Subcutaneous abdominal adipose tissue (tissue), 5 donors: ENCODE results near the gene ATRN.

ENCODE experiments used
- H3K27ac ChIP-seq: one replicate; pipeline ENCODE4 v1.7.0; 2013; ENCODE audit warnings: low read depth, mild to moderate bottlenecking, inconsistent platforms, low read length, moderate library complexity
- H3K27me3 ChIP-seq, 5 donors: one replicate each; pipeline ENCODE4 v1.7.0; 2013; ENCODE audit warnings: low read length in 5 of 5, inconsistent platforms in 1 of 5; ENCODE audit not compliant: control insufficient read depth in 5 of 5, insufficient read depth in 4 of 5
- H3K36me3 ChIP-seq, 5 donors: one replicate each; pipeline ENCODE4 v1.7.0; 2013; ENCODE audit warnings: low read length in 5 of 5; ENCODE audit not compliant: control insufficient read depth in 5 of 5, insufficient read depth in 5 of 5
- H3K4me1 ChIP-seq, 5 donors: one replicate each; pipeline ENCODE4 v1.7.0; 2013; ENCODE audit warnings: low read length in 5 of 5, mild to moderate bottlenecking in 3 of 5, moderate library complexity in 1 of 5; ENCODE audit not compliant: control insufficient read depth in 5 of 5, insufficient read depth in 5 of 5
- H3K4me3 ChIP-seq, 5 donors: one replicate each; pipeline ENCODE4 v1.7.0; 2013; ENCODE audit warnings: low read length in 5 of 5, low read depth in 1 of 5
- H3K9ac ChIP-seq, 5 donors: one replicate each; pipeline ENCODE4 v1.7.0; 2013; ENCODE audit warnings: low read length in 5 of 5, mild to moderate bottlenecking in 4 of 5, moderate library complexity in 3 of 5
- H3K9me3 ChIP-seq, 5 donors: one replicate each; pipeline ENCODE4 v1.7.0; 2013; ENCODE audit warnings: low read length in 5 of 5; ENCODE audit not compliant: control insufficient read depth in 5 of 5
- donor health status: healthy.
- donor health status: healthy.
- donor health status: healthy.
- donor health status: healthy.
- donor health status: healthy.

Gene ATRN

DNA sequence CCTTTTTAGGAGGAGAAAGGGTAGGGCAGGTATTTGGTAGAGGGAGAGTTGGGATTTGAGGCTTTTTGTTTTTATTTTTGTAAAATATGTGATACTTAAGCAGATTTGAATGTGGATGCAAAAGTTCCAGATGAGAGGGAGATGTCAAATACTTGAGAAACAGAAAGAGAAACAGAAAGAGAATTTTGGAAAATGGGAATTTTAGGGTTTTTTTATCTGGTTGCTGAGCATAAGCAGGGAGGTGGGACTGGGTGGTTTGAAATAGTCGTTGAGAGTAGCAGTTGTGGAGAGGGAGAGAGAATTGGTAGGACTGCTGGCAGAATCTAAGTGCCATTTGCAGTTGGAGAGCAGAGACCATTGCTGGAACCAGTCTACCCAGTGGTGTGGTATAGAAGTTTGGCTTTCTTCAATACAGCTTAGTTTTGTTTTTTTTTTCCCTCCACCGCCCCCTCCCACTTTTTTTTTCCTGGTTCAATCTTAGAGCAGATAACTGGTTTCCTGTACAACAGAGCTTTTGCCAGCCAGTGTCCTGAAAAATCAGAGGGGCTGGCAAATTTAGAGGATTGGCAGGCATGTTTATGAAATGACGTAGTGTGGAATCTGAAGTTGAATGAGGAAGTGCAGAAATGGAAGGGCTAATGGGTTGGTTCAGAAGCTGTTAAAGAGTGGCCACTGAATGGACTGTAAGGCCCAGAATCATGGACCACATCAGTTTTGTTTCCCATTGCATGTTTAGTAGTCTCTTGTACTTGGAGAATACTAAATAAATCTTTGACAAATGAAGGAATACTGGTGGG, 68.7 kb downstream of the ATRN start:
- H3K27ac ChIP-seq, result no peak overlapping the region
- H3K9me3 ChIP-seq, result no peaks in the 10 kb centered on the region
- H3K36me3 ChIP-seq, result peaks cover 0 to 21% (median 4%) of the 10 kb centered on the region in 5 donors

DNA sequence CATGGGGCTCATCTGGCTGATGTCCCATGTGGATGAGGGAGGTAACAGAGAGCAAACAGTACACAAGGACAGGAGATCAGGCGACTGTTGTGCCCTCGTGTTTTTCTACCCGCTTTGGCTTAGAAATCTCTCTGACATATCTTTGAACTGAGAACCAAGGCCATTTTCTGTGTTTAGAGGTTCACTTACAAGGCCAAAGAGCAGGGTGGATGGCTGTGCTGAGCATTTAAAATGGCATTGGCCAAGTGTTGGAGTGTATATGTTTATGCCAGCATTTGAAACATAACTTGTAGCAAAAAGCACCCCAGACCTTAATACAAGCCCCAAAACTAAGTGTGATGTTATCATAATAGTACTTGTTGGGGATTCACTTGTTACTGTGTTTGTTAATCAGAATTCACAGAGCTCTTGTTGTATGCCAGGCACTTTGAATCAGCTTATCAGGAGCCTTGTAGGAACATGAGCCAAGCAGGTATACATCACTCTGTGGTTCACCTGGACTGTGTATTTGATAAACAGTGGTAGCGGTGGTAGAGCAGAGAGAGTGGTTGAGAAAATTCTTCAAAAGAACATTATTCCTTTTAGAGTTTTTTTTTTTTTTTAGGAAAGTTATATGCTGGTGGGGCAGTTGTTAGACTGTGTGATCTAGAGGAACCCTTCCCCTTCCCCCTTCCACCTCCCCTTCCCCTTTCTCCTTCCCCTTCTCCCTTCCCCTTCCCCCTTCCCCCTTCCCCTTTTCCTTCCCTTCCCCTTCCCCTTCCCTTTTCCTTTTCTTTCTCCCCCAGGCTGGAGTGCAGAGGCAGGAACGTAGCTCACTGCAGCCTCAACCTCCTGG, 71.3 kb downstream of the ATRN start:
- Histone ChIP-seq H3K9ac (no peak overlapping the region), H3K27me3 (no peaks in the 10 kb centered on the region), H3K36me3 (peaks cover 0 to 26% (median 11%) of the 10 kb centered on the region in 5 donors), H3K4me3 (no peak overlapping the region), H3K27ac (no peak overlapping the region), H3K4me1 (peaks cover 0 to 8% (median 6%) of the 10 kb centered on the region in 5 donors), H3K9me3 (no peaks in the 10 kb centered on the region)

More for the DNA sequence above, 68.7 kb downstream of the ATRN start:
- Histone ChIP-seq H3K4me3 (no peak overlapping the region), H3K27me3 (no peaks in the 10 kb centered on the region), H3K4me1 (peaks cover 0 to 8% (median 6%) of the 10 kb centered on the region in 5 donors), H3K9ac (peak overlapping the region in 1 of 5 donors; percentile 23)

DNA sequence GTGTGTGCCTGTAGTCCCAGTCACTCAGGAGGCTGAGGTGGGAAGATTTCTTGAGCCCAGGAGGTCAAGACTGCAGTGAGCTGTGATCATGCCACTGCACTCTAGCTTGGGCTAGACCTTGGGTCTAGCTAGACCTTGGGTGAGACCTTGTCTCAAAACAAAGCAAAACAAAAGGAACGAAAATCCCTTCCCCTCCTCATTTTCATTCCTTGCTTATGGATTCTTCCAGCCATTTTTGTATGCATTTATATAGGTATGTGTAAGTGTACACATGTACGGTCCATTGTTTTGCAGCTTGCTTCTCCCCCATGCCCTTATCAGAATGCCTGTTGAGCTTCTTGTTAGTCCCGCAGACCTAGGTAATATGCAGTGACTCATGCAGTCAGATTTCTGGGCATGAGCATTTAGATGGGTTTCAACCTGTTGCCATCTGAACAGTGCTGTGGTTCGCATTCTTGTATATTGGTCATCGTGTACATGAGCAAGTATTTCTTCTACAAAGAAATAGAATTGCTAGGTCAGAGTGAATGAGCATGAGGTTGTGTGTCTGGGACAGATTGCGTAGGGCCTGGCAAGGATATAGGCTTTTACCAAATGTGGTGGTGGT, 73.2 kb downstream of the ATRN start:
- Histone ChIP-seq H3K9ac (no peak overlapping the region), H3K27me3 (no peaks in the 10 kb centered on the region), H3K27ac (no peak overlapping the region), H3K4me1 (peaks cover 0 to 8% (median 5%) of the 10 kb centered on the region in 5 donors), H3K4me3 (no peak overlapping the region), H3K36me3 (peaks cover 0 to 28% (median 14%) of the 10 kb centered on the region in 5 donors), H3K9me3 (no peaks in the 10 kb centered on the region)

DNA sequence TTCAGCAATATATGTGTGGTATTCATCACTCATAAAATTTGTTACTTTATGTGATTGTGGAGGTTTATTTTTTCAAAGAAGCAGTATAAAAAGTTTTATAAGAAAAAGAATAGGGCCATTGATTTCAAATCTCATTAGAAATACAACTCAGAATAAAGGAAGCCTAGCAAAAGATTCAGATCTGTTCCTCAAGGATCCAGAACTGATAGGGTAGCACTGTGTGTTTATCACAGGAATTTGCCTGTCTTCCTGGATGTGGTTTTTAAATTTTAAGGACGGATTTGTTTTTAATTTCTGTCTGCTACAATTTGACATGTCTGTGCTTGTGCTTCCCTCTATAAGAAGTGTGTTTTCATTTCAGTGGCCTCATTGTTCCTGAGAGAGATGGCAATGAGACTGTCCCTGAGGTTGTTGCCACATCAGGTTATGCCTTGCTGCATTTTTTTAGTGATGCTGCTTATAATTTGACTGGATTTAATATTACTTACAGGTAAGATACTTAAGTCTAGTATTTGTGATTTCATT, 74.6 kb downstream of the ATRN start:
- Histone ChIP-seq H3K4me1 (no peaks in the 10 kb centered on the region), H3K4me3 (no peak overlapping the region), H3K9ac (no peak overlapping the region), H3K9me3 (no peaks in the 10 kb centered on the region), H3K36me3 (peaks cover 6 to 32% (median 15%) of the 10 kb centered on the region in 5 donors), H3K27ac (no peak overlapping the region), H3K27me3 (no peaks in the 10 kb centered on the region)

DNA sequence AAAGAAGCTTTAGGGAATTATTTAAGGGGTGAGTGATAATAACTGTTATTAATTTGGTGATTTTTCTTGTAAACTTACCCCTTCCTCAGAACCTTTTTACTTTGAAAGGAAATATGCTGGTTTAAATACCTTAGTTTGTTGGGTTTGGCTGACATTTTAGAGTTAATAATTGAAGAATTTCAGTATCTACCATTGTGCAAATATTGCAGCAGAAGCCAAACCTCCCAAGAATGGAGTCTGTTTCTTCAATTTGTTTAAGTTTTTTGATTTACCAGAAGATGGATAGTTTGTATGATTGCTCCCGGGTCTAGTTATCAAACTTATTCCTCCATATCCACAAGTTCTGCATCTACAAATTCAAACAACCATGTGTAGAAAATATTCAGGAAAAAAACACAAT, 77.1 kb downstream of the ATRN start:
- H3K27me3 ChIP-seq, result no peaks in the 10 kb centered on the region
- H3K9me3 ChIP-seq, result no peaks in the 10 kb centered on the region
- H3K9ac ChIP-seq, result no peak overlapping the region
- H3K36me3 ChIP-seq, result peaks cover 16 to 41% (median 21%) of the 10 kb centered on the region in 5 donors
- no peak overlapping the region for H3K4me3 ChIP-seq
- H3K4me1 ChIP-seq, result no peaks in the 10 kb centered on the region
- no peak overlapping the region for H3K27ac ChIP-seq

DNA sequence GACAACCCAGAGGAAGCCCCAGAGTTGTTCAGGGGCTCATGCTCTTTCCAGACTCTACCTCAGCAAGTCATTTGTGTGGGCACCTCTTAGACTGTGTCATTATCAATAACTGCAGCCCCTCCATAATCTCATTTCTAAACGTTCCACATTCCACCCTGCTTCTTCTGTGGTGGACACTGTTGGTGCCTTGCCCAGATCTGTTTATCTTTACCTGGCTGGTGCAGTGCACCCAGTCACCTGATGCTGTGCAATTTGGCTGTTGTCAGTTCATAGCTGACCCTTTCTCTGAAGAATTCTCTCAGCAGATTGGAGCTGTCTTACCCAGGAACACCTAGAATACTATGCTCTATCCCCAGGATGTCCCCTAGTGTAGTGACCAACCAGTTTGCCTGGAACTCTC, 80.0 kb downstream of the ATRN start:
- no peaks in the 10 kb centered on the region for H3K27me3 ChIP-seq
- no peak overlapping the region for H3K27ac ChIP-seq
- no peak overlapping the region for H3K9ac ChIP-seq
- no peaks in the 10 kb centered on the region for H3K9me3 ChIP-seq
- H3K4me1 ChIP-seq, result no peaks in the 10 kb centered on the region
- peaks cover 18 to 40% (median 22%) of the 10 kb centered on the region in 5 donors for H3K36me3 ChIP-seq
- H3K4me3 ChIP-seq, result no peak overlapping the region

DNA sequence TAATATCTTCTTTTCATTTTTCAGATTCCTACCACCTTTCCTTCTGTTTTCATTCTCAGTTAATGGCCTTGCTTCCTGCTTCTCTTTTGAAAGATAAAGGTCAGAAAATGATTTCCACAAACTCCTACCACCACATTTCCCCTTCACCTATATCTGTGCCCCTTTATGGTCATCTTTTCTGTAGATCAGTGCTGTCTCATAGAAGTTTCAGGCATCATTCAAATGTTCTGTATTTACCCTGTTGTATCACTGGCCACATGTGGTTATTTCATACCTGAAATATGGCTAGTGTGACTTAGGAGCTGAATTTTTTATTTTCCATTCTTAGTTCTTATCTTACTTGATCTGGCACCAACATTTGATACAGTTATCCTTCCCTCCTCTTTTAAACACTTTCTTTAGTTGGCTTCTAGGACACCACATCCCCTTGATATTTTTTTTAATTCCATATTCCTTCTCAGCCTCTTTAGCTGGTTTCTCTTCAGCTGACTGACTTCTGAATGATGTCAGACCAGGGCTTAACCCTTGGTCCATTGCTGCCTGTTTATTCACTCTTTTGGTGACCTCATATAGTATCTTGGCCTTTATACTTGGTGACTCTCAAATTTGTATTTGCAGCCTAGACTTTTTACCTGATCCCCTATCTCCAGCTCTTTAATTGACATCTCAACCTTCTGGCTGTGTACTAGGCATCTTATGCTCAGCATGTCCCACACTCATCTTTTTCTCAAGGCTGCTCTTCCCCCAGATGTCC, 81.0 kb downstream of the ATRN start:
- H3K4me3 ChIP-seq, result no peak overlapping the region
- no peaks in the 10 kb centered on the region for H3K9me3 ChIP-seq
- peaks cover 18 to 38% (median 21%) of the 10 kb centered on the region in 5 donors for H3K36me3 ChIP-seq
- no peak overlapping the region for H3K27ac ChIP-seq
- no peaks in the 10 kb centered on the region for H3K27me3 ChIP-seq
- H3K9ac ChIP-seq, result no peak overlapping the region
- H3K4me1 ChIP-seq, result peaks cover 0 to 6% (median 0%) of the 10 kb centered on the region in 5 donors

DNA sequence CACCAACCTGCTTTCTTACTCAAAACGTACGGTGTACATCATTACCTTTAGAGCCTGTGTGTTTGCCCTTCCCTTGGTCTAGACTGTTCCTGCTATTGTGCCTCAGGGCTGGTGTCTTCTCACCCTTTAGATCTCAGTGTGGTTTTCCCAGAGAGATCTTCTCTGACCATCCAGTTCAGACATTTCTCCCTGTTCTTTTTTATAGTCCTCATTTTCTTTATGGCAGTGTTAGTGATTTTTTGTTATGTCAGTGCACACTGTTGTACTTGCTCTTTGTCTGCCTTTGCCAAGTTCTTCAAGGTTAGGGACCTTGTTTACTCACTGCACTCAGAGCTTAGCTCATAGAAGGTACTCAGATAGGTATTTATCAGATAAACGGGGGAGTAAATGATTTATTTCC, 82.8 kb downstream of the ATRN start:
- Histone ChIP-seq H3K9me3 (no peaks in the 10 kb centered on the region), H3K4me3 (no peak overlapping the region), H3K9ac (no peak overlapping the region), H3K27me3 (no peaks in the 10 kb centered on the region), H3K4me1 (peaks cover 0 to 6% (median 0%) of the 10 kb centered on the region in 5 donors), H3K27ac (no peak overlapping the region), H3K36me3 (peaks cover 16 to 33% (median 18%) of the 10 kb centered on the region in 5 donors)

DNA sequence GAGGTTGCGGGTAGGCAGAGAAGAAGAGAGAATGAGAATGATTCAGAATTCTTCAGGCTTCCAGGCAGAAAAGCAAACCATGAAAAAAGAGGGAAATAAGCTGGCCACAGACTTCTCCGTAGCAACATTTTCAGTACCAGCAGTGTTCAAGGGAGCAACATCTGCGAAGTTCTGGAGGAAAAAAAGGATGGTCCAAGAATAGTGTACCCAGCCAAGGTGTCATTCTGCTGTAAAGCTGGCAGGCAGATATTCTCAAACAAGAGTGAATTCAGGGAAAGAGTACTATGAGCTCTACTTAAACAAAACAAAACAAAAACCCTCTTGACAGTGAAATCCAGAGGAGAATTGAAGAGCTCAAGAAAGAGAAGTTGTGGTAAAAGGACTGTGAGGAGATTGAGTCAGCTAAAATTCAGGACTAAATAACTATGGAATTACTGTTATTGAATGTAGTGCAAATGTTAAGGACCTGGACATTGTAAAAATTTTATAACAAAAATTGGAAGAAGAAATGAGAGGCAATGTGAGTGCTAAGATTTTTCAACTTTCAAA, 86.5 kb downstream of the ATRN start:
- Histone ChIP-seq H3K9ac (peak overlapping the region in 1 of 5 donors; percentile 31), H3K27me3 (no peaks in the 10 kb centered on the region), H3K36me3 (peaks cover 4 to 16% (median 10%) of the 10 kb centered on the region in 5 donors), H3K4me3 (no peak overlapping the region), H3K27ac (no peak overlapping the region), H3K4me1 (peaks cover 0 to 9% (median 0%) of the 10 kb centered on the region in 5 donors), H3K9me3 (no peaks in the 10 kb centered on the region)
